ENCODE measurements around the gene ACAD9. TPM values are rescaled to one million over a fixed set of nuclear protein-coding genes. Genes with fewer than 3 reads are reported as not detected.
A peak's percentile ranks its signal among the peaks of the same experiment; 100 is the strongest.
"Not testable (repeated sequence)": the region's sequence is repeated elsewhere in the genome, so short reads cannot be mapped to it uniquely, and the experiment has no call there.

The ACAD9 gene
- total RNA-seq, 1 donor from 2014 or later: 32.7 TPM

GRCh38 chr3:128859630-128860029 lies 19.8 kb upstream of the ACAD9 start:
- DNase-seq (ENCODE audit: low read depth in 2 of 2): peak in 1 of 2 donors; percentile 15

- no peak for DNase-seq (ENCODE audit: low read depth in 2 of 2)
These were observed 17.9 kb upstream of the ACAD9 start for GRCh38 chr3:128861491-128861890.

- no peak for DNase-seq (ENCODE audit: low read depth in 2 of 2)
These were observed 15.9 kb upstream of the ACAD9 start for GRCh38 chr3:128863560-128863959.

GRCh38 chr3:128864351-128864811 lies 15.0 kb upstream of the ACAD9 start:
- DNase-seq (ENCODE audit: low read depth in 2 of 2): no peak

GRCh38 chr3:128864849-128865804 lies 14.3 kb upstream of the ACAD9 start:
- DNase-seq (ENCODE audit: low read depth in 2 of 2): peak in 1 of 2 donors; percentile 14

GRCh38 chr3:128867200-128868125 lies 12.0 kb upstream of the ACAD9 start:
- no peak for DNase-seq (ENCODE audit: low read depth in 2 of 2)

GRCh38 chr3:128870347-128870746 lies 9.1 kb upstream of the ACAD9 start:
- DNase-seq (ENCODE audit: low read depth in 2 of 2): no peak

GRCh38 chr3:128872282-128872681 lies 7.1 kb upstream of the ACAD9 start:
- no peak for DNase-seq (ENCODE audit: low read depth in 2 of 2)

- no peak for DNase-seq (ENCODE audit: low read depth in 2 of 2)
These were observed 6.7 kb upstream of the ACAD9 start for GRCh38 chr3:128872744-128873143.

- no peak for DNase-seq (ENCODE audit: low read depth in 2 of 2)
These were observed 6.0 kb upstream of the ACAD9 start for GRCh38 chr3:128873244-128874022.

- DNase-seq (ENCODE audit: low read depth in 2 of 2): no peak
These were observed 4.8 kb upstream of the ACAD9 start for GRCh38 chr3:128874481-128875180.

- DNase-seq (ENCODE audit: low read depth in 2 of 2): peak in 1 of 2 donors; percentile 39
These were observed 3.8 kb upstream of the ACAD9 start for GRCh38 chr3:128875556-128876120.

- DNase-seq (ENCODE audit: low read depth in 2 of 2): no peak
These were observed 1.4 kb upstream of the ACAD9 start for GRCh38 chr3:128878011-128878457.

GRCh38 chr3:128878556-128879124 lies 780 bp upstream of the ACAD9 start:
- peak; percentile 30 to 66 for DNase-seq (ENCODE audit: low read depth in 2 of 2)

- DNase-seq (ENCODE audit: low read depth in 2 of 2): no peak
These were observed 571 bp downstream of the ACAD9 start for GRCh38 chr3:128879991-128880390.

GRCh38 chr3:128880455-128880854 lies 1.0 kb downstream of the ACAD9 start:
- not testable (repeated sequence) for DNase-seq (ENCODE audit: low read depth in 2 of 2)

GRCh38 chr3:128881576-128881975 lies 2.2 kb downstream of the ACAD9 start:
- no peak for DNase-seq (ENCODE audit: low read depth in 2 of 2)

- no peak for DNase-seq (ENCODE audit: low read depth in 2 of 2)
These were observed 3.3 kb downstream of the ACAD9 start for GRCh38 chr3:128882719-128883118.

GRCh38 chr3:128884992-128885391 lies 5.6 kb downstream of the ACAD9 start:
- DNase-seq (ENCODE audit: low read depth in 2 of 2): no peak

Data from dermis microvascular lymphatic vessel endothelial cell (primary cell).